WTC11 (cell line): ENCODE measurements around the gene TBX3. TPM values are rescaled to one million over a fixed set of nuclear protein-coding genes. Genes with fewer than 3 reads are reported as not detected.
A peak's percentile ranks its signal among the peaks of the same experiment; 100 is the strongest.

Experiments
- ATAC-seq: fragments of 200-7000 bp; cut with Tn5 transposase; 2 replicates; pipeline ENCODE4 v1.10.0; 2021; ENCODE audit warnings: mild to moderate bottlenecking, moderate library complexity
- CTCF ChIA-PET: fragments of 300-600 bp; sonication (Branson Sonifier 250); formaldehyde crosslinking; loops from one replicate; lab custom pipeline; 2021; ENCODE audit warnings: antibody characterized with exemption; lab: Charles Lee
- POLR2A ChIA-PET: fragments of 350-600 bp; sonication (Branson Sonifier 250); formaldehyde crosslinking; loops from one replicate; lab custom pipeline; 2021; ENCODE audit warnings: antibody characterized with exemption; lab: Charles Lee
- DNase-seq: peaks from one replicate; pipeline ENCODE4 v3.0.0; 2021; ENCODE audit warnings: low spot score
- H3K27ac Mint-ChIP-seq: 2 replicates; pipeline ENCODE4 v1.8.0; 2021; ENCODE audit warnings: mixed read lengths
- H3K27me3 Mint-ChIP-seq: 2 replicates; pipeline ENCODE4 v1.8.0; 2021; ENCODE audit warnings: low read depth, mild to moderate bottlenecking, moderate library complexity, mixed read lengths
- H3K36me3 Mint-ChIP-seq: 2 replicates; pipeline ENCODE4 v1.8.0; 2021; ENCODE audit warnings: mixed read lengths
- H3K4me1 Mint-ChIP-seq: 2 replicates; pipeline ENCODE4 v1.8.0; 2022; ENCODE audit warnings: mixed read lengths
- H3K4me3 Mint-ChIP-seq: 2 replicates; pipeline ENCODE4 v1.8.0; 2021; ENCODE audit warnings: mild to moderate bottlenecking, moderate library complexity, mixed read lengths
- H3K9me3 Mint-ChIP-seq: 2 replicates; pipeline ENCODE4 v1.8.0; 2021; ENCODE audit warnings: mixed read lengths
- CREM ChIP-seq: sonication (generic); formaldehyde crosslinking; IDR thresholded peaks from 2 replicates; pipeline ENCODE4 v1.8.1; 2022; ENCODE audit warnings: mild to moderate bottlenecking, missing genetic modification reagents, moderate library complexity
- GTF2I ChIP-seq: fragments of 250-450 bp; sonication (Bioruptor Pico); conservative IDR thresholded peaks from 2 replicates; pipeline ENCODE4 v1.4.0; 2021; ENCODE audit warnings: mild to moderate bottlenecking
- HMGA2 ChIP-seq: fragments of 250-450 bp; sonication (Bioruptor Pico); IDR thresholded peaks from 2 replicates; pipeline ENCODE4 v1.4.0; 2021; ENCODE audit warnings: mild to moderate bottlenecking, moderate library complexity
- MLX ChIP-seq: sonication (generic); formaldehyde crosslinking; IDR thresholded peaks from 2 replicates; pipeline ENCODE4 v1.8.1; 2023; ENCODE audit warnings: mild to moderate bottlenecking, missing genetic modification reagents, moderate library complexity
- NFYB ChIP-seq: sonication (generic); formaldehyde crosslinking; conservative IDR thresholded peaks from 2 replicates; pipeline ENCODE4 v1.8.0; 2022; ENCODE audit warnings: low read depth, missing genetic modification reagents
- STAT6 ChIP-seq: sonication (generic); formaldehyde crosslinking; conservative IDR thresholded peaks from 2 replicates; pipeline ENCODE4 v1.8.1; 2023; ENCODE audit warnings: mild to moderate bottlenecking, low read depth, missing genetic modification reagents, moderate library complexity
- TEAD4 ChIP-seq: sonication (generic); formaldehyde crosslinking; IDR thresholded peaks from 2 replicates; pipeline ENCODE4 v1.8.0; 2022; ENCODE audit warnings: mild to moderate bottlenecking, missing genetic modification reagents
- ZBTB21 ChIP-seq: sonication (generic); formaldehyde crosslinking; IDR thresholded peaks from 2 replicates; pipeline ENCODE4 v1.8.1; 2023; ENCODE audit warnings: mild to moderate bottlenecking, missing genetic modification reagents, borderline replicate concordance
- ZBTB43 ChIP-seq: sonication (generic); formaldehyde crosslinking; IDR thresholded peaks from 2 replicates; pipeline ENCODE4 v1.8.1; 2023; ENCODE audit warnings: mild to moderate bottlenecking, missing genetic modification reagents
- ZNF121 ChIP-seq: sonication (generic); formaldehyde crosslinking; IDR thresholded peaks from 2 replicates; pipeline ENCODE4 v1.8.0; 2023; ENCODE audit warnings: missing genetic modification reagents
- ZNF138 ChIP-seq: sonication (generic); formaldehyde crosslinking; conservative IDR thresholded peaks from 2 replicates; pipeline ENCODE4 v1.8.1; 2022; ENCODE audit warnings: mild to moderate bottlenecking, moderate library complexity, missing genetic modification reagents
- ZNF423 ChIP-seq: fragments of 250-450 bp; sonication (Bioruptor Pico); IDR thresholded peaks from 2 replicates; pipeline ENCODE4 v2.1.2; 2022; ENCODE audit warnings: mild to moderate bottlenecking, moderate library complexity
- total RNA-seq: library from RNA; stranded (reverse); gene quantifications from 3 replicates; pipeline ENCODE4 v1.2.3, GENCODE V29; 2021
- TF ChIP-seq, protein P1 (sequence below): fragments of 250-450 bp; sonication (Bioruptor Pico); IDR thresholded peaks from 2 replicates; pipeline ENCODE4 v1.9.0; 2021; ENCODE audit warnings: mild to moderate bottlenecking
- TF ChIP-seq, protein P2 (sequence below): sonication (generic); formaldehyde crosslinking; IDR thresholded peaks from 2 replicates; pipeline ENCODE4 v1.8.0; 2023; ENCODE audit warnings: missing genetic modification reagents
- TF ChIP-seq, protein P3 (sequence below): sonication (generic); formaldehyde crosslinking; IDR thresholded peaks from 2 replicates; pipeline ENCODE4 v1.8.0; 2023; ENCODE audit warnings: missing genetic modification reagents, mild to moderate bottlenecking, borderline replicate concordance

TBX3 gene
- total RNA-seq, 1 experiment from 2014 or later, result 2.2 TPM

- TF ChIP-seq ZNF121 (no peak), GTF2I (CRISPR knock-in tag) (peak; percentile 89), NFYB (CRISPR knock-in tag) (no peak), ZBTB43 (0 out of 2 replicates have a peak, but pooled peaks have one; percentile 50)
- TF ChIP-seq, protein P1, sequence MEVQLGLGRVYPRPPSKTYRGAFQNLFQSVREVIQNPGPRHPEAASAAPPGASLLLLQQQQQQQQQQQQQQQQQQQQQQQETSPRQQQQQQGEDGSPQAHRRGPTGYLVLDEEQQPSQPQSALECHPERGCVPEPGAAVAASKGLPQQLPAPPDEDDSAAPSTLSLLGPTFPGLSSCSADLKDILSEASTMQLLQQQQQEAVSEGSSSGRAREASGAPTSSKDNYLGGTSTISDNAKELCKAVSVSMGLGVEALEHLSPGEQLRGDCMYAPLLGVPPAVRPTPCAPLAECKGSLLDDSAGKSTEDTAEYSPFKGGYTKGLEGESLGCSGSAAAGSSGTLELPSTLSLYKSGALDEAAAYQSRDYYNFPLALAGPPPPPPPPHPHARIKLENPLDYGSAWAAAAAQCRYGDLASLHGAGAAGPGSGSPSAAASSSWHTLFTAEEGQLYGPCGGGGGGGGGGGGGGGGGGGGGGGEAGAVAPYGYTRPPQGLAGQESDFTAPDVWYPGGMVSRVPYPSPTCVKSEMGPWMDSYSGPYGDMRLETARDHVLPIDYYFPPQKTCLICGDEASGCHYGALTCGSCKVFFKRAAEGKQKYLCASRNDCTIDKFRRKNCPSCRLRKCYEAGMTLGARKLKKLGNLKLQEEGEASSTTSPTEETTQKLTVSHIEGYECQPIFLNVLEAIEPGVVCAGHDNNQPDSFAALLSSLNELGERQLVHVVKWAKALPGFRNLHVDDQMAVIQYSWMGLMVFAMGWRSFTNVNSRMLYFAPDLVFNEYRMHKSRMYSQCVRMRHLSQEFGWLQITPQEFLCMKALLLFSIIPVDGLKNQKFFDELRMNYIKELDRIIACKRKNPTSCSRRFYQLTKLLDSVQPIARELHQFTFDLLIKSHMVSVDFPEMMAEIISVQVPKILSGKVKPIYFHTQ, result no peak
These were observed 9.5 kb downstream of the TBX3 start (continued) for GRCh38 chr12:114674251-114675047.

GRCh38 chr12:114673901-114674250 is 10.1 kb downstream of the TBX3 start:
- POLR2A ChIA-PET, result no interaction called here
- Mint-ChIP-seq H3K4me3 (peak overlapping the region; percentile 47), H3K4me1 (peaks cover 77% of the 10 kb centered on the region), H3K27me3 (peaks cover 100% of the 10 kb centered on the region), H3K9me3 (no peaks in the 10 kb centered on the region), H3K27ac (no peak overlapping the region), H3K36me3 (no peaks in the 10 kb centered on the region)
- CTCF ChIA-PET, result interaction anchor here (3.1 kb wide), 1 partner anchor 10 kb away, joined by 24 read pairs; the partner anchor contains the start of gene TBX3
- no peak for TF ChIP-seq TEAD4 (CRISPR knock-in tag)
- TF ChIP-seq, protein P2, sequence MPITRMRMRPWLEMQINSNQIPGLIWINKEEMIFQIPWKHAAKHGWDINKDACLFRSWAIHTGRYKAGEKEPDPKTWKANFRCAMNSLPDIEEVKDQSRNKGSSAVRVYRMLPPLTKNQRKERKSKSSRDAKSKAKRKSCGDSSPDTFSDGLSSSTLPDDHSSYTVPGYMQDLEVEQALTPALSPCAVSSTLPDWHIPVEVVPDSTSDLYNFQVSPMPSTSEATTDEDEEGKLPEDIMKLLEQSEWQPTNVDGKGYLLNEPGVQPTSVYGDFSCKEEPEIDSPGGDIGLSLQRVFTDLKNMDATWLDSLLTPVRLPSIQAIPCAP (CRISPR knock-in tag), result no peak
- TF ChIP-seq, protein P3, sequence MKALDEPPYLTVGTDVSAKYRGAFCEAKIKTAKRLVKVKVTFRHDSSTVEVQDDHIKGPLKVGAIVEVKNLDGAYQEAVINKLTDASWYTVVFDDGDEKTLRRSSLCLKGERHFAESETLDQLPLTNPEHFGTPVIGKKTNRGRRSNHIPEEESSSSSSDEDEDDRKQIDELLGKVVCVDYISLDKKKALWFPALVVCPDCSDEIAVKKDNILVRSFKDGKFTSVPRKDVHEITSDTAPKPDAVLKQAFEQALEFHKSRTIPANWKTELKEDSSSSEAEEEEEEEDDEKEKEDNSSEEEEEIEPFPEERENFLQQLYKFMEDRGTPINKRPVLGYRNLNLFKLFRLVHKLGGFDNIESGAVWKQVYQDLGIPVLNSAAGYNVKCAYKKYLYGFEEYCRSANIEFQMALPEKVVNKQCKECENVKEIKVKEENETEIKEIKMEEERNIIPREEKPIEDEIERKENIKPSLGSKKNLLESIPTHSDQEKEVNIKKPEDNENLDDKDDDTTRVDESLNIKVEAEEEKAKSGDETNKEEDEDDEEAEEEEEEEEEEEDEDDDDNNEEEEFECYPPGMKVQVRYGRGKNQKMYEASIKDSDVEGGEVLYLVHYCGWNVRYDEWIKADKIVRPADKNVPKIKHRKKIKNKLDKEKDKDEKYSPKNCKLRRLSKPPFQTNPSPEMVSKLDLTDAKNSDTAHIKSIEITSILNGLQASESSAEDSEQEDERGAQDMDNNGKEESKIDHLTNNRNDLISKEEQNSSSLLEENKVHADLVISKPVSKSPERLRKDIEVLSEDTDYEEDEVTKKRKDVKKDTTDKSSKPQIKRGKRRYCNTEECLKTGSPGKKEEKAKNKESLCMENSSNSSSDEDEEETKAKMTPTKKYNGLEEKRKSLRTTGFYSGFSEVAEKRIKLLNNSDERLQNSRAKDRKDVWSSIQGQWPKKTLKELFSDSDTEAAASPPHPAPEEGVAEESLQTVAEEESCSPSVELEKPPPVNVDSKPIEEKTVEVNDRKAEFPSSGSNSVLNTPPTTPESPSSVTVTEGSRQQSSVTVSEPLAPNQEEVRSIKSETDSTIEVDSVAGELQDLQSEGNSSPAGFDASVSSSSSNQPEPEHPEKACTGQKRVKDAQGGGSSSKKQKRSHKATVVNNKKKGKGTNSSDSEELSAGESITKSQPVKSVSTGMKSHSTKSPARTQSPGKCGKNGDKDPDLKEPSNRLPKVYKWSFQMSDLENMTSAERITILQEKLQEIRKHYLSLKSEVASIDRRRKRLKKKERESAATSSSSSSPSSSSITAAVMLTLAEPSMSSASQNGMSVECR (CRISPR knock-in tag), result no peak
- TF ChIP-seq MLX (CRISPR knock-in tag), result no peak
- no peak for DNase-seq
- ATAC-seq, result no peak

DNA sequence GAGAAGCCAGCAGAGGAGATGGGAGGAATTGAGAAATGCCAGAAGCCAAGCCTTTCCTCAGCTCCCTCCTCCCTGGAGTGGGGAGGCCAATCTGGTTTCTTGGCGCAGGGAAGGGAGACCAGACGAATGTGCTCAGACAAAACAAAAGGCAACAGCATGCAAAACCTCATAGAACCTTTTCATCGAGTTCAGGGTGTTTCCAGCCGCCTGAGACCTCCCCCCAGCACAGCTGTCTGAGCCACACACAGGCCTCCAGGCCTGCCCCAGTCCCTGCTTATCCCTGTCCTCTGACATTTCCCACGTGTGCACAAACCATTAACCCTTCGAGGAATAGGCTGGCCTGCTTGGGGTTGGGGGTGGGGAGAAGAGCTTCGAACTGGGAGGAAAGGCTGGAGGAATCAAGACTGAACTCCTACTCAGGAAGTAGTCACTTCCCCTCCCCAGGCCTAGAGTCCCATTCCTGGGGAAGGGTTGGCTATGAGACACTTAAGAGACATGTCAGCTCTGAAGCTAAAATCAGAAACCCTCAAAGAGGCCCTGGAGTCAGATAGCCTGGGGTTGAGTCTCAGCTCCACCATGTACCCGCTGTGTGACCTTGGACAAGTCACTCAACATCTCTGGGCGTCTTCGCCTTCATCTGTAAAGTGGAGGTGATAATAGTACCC is 10.7 kb downstream of the TBX3 start:
- peak; percentile 7 for ATAC-seq
- H3K36me3 Mint-ChIP-seq, result no peaks in the 10 kb centered on the region
- ChIA-PET POLR2A (no interaction called here), CTCF (interaction anchor here (1.5 to 3.1 kb wide), 2 partner anchors 11 kb away, joined by 6 to 24 read pairs; partner anchors contain the start of gene TBX3)
- H3K9me3 Mint-ChIP-seq, result no peaks in the 10 kb centered on the region
- H3K4me3 Mint-ChIP-seq, result peak overlapping the region; percentile 47
- H3K4me1 Mint-ChIP-seq, result peaks cover 73% of the 10 kb centered on the region
- TF ChIP-seq STAT6 (CRISPR knock-in tag), result no peak
- no peak for TF ChIP-seq ZBTB43
- TF ChIP-seq HMGA2, result no peak
- no peak for TF ChIP-seq CREM (CRISPR knock-in tag)
- no peak for TF ChIP-seq ZNF138
- TF ChIP-seq ZNF423 (CRISPR knock-in tag), result no peak
- no peak for TF ChIP-seq ZBTB21 (CRISPR knock-in tag)
- H3K27me3 Mint-ChIP-seq, result peaks cover 100% of the 10 kb centered on the region
- no peak for DNase-seq
- H3K27ac Mint-ChIP-seq, result no peak overlapping the region
